HepG2 (cell line): ENCODE results near the gene SNX3. TPM values are rescaled to one million over a fixed set of nuclear protein-coding genes. Genes with fewer than 3 reads are reported as not detected.

ENCODE experiments used
- AGO1 ChIP-seq: fragments of 200-400 bp; formaldehyde crosslinking; IDR thresholded peaks from 2 replicates; pipeline ENCODE4 v1.6.1; 2017; ENCODE audit warnings: mild to moderate bottlenecking, low read depth, low read length, moderate library complexity; ENCODE audit not compliant: poor library complexity, severe bottlenecking
- AHDC1 ChIP-seq: sonication (generic); formaldehyde crosslinking; IDR thresholded peaks from 2 replicates; pipeline ENCODE4 v1.5.1; 2020; ENCODE audit warnings: mild to moderate bottlenecking, missing genetic modification reagents, borderline replicate concordance
- DNMT1 ChIP-seq: sonication (generic); formaldehyde crosslinking; IDR thresholded peaks from 2 replicates; pipeline ENCODE4 v1.5.1; 2020; ENCODE audit warnings: mild to moderate bottlenecking, missing genetic modification reagents
- DRAP1 ChIP-seq: IDR thresholded peaks from 2 replicates; pipeline ENCODE4 v1.6.1; 2016; ENCODE audit warnings: missing genetic modification reagents, missing compliant biosample characterization
- HNRNPL ChIP-seq: fragments of 200-400 bp; formaldehyde crosslinking; IDR thresholded peaks from 2 replicates; pipeline ENCODE4 v1.6.1; 2017; ENCODE audit warnings: mild to moderate bottlenecking, low read depth, low read length
- HOXA7 ChIP-seq: sonication (generic); formaldehyde crosslinking; IDR thresholded peaks from 2 replicates; pipeline ENCODE4 v1.8.1; 2022; ENCODE audit warnings: mild to moderate bottlenecking, missing genetic modification reagents, moderate library complexity
- NONO ChIP-seq, 2 experiments: fragments of 450-650 bp in 1 of 2; sonication (generic) in 1 of 2; formaldehyde crosslinking in 1 of 2; IDR thresholded peaks in 1 of 2; conservative IDR thresholded peaks in 1 of 2; 2 replicates each; pipeline versions ENCODE4 v1.6.1 to v1.8.0; 2017 to 2022; ENCODE audit warnings: mild to moderate bottlenecking in 1 of 2, missing genetic modification reagents in 1 of 2, moderate library complexity in 1 of 2
- PHF21A ChIP-seq: sonication (generic); formaldehyde crosslinking; IDR thresholded peaks from 2 replicates; pipeline ENCODE4 v1.5.0; 2020; ENCODE audit warnings: mild to moderate bottlenecking, missing genetic modification reagents
- PHF5A ChIP-seq: IDR thresholded peaks from one replicate; pipeline ENCODE4 v1.6.1; 2018; ENCODE audit warnings: low read depth, missing genetic modification reagents; ENCODE audit not compliant: unreplicated experiment
- RORA ChIP-seq: sonication (generic); formaldehyde crosslinking; IDR thresholded peaks from 2 replicates; pipeline ENCODE4 v1.5.0; 2020; ENCODE audit warnings: mild to moderate bottlenecking, missing genetic modification reagents, moderate library complexity
- SMARCC2 ChIP-seq: fragments of 450-650 bp; IDR thresholded peaks from 2 replicates; pipeline ENCODE4 v1.6.1; 2017; ENCODE audit warnings: antibody characterized with exemption, mild to moderate bottlenecking
- SNAI1 ChIP-seq: sonication (generic); formaldehyde crosslinking; IDR thresholded peaks from 2 replicates; pipeline ENCODE4 v1.5.0; 2020; ENCODE audit warnings: mild to moderate bottlenecking, missing genetic modification reagents, borderline replicate concordance
- SRSF1 ChIP-seq: fragments of 200-400 bp; formaldehyde crosslinking; optimal IDR thresholded peaks from 2 replicates; pipeline ENCODE3; 2017; ENCODE audit warnings: mild to moderate bottlenecking, low read depth, low read length, moderate library complexity
- TAF1 ChIP-seq: sonication (generic); formaldehyde crosslinking; IDR thresholded peaks from 2 replicates; pipeline ENCODE4 v1.4.0; 2020; ENCODE audit warnings: missing genetic modification reagents
- ZNF101 ChIP-seq: sonication (generic); formaldehyde crosslinking; IDR thresholded peaks from 2 replicates; pipeline ENCODE4 v1.4.0; 2020; ENCODE audit warnings: mild to moderate bottlenecking, low read depth, missing genetic modification reagents, borderline replicate concordance
- ZNF281 ChIP-seq: sonication (generic); formaldehyde crosslinking; IDR thresholded peaks from 2 replicates; pipeline ENCODE4 v1.4.0; 2020; ENCODE audit warnings: missing genetic modification reagents, borderline replicate concordance
- ZNF282 ChIP-seq: fragments of 450-650 bp; IDR thresholded peaks from 2 replicates; pipeline ENCODE4 v1.6.1; 2018; ENCODE audit not compliant: partially characterized antibody
- ZNF746 ChIP-seq: sonication (generic); formaldehyde crosslinking; IDR thresholded peaks from 2 replicates; pipeline ENCODE4 v1.8.0; 2022; ENCODE audit warnings: mild to moderate bottlenecking, missing genetic modification reagents
- ZUFSP ChIP-seq: sonication (generic); formaldehyde crosslinking; IDR thresholded peaks from 2 replicates; pipeline ENCODE4 v1.9.0; 2021; ENCODE audit warnings: missing genetic modification reagents, mild to moderate bottlenecking, borderline replicate concordance
- polyA plus RNA-seq, 8 experiments: library from polyadenylated mRNA; depleted of rRNA in 3 of 8; stranded (reverse) in 7 of 8; unstranded in 1 of 8; fragments of >200 nt; fragmentation: Illumina TruSeq in 4 of 8; extraction: Trizol in 4 of 8; gene quantifications; 2 replicates each; pipeline versions ENCODE4 v1.2.1 to v1.2.3, GENCODE V29; 2011 to 2016; ENCODE audit warnings: low read depth in 4 of 8, missing spikeins in 1 of 8, mixed read lengths in 1 of 8; ENCODE audit not compliant: insufficient read depth in 1 of 8
- total RNA-seq, 5 experiments: library from RNA; depleted of rRNA; stranded (reverse); fragments of >200 nt; fragmentation: Illumina TruSeq; extraction: Trizol; gene quantifications; 2 replicates each; pipeline ENCODE4 v1.2.3, GENCODE V29; 2016; ENCODE audit warnings: low read depth in 1 of 5

Gene SNX3
- total and polyA plus RNA-seq, 2 of the 13 experiments (the other 11 are each of a cell fraction or from before 2014, with no cell fraction given) = 84.9 to 226 TPM

- TF ChIP-seq ZNF101 (no peak), SMARCC2 (no peak), DRAP1 (no peak), AGO1 (no peak), HNRNPL (no peak), TAF1 (CRISPR knock-in tag) (no peak), PHF5A (CRISPR knock-in tag) (no peak), SRSF1 (no peak), ZNF746 (CRISPR knock-in tag) (no peak), AHDC1 (no peak), PHF21A (CRISPR knock-in tag) (no peak), HOXA7 (CRISPR knock-in tag) (no peak), SNAI1 (no peak), ZNF282 (no peak), ZUFSP (CRISPR knock-in tag) (no peak), DNMT1 (no peak), RORA (CRISPR knock-in tag) (no peak), ZNF281 (CRISPR knock-in tag) (no peak), NONO (IDR thresholded peaks at IDR 0.05) (no peak), NONO (CRISPR knock-in tag; conservative IDR thresholded peaks at IDR 0.05) (no peak)
Measured at GRCh38 chr6:108175592-108176279, 85.1 kb downstream of the SNX3 start (continued).
